ENCODE results near the gene POLE.

- no peak for TF ChIP-seq EZH2 (IDR thresholded peaks at IDR 0.05; ENCODE audit: borderline replicate concordance, low read depth, low read length, severe bottlenecking)
- no peak for TF ChIP-seq CTCF (IDR thresholded peaks at IDR 0.05; ENCODE audit: borderline replicate concordance, extremely low read depth, low read length, poor library complexity, severe bottlenecking)
These were observed 95.8 kb downstream of the POLE start for GRCh38 chr12:132591107-132591935.

All from DND-41 (cell line).